ENCODE measurements around the gene CCL3.

The CCL3 gene

DNA sequence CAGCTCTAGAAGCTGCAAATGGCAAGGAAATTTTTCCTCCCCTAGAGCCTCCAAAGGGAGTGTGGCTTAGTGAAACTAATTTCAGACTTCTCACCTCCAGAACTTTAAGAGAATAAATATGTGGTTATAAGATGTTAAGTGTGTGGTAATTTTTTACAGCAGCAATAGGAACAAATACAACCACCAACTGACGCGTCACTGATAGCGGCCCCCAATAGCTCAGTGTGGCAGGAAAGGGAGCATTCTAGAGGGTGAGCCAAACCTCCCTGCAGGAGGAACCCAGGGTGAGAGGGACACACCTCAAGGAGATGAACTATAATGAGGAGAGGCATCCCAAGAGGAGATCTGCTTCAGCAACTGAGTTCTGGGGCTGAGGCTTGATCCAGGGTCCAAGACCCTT, 17.7 kb upstream of the CCL3 start:
- Histone ChIP-seq H3K9me2 (replicated peaks; ENCODE audit: insufficient read depth, low read length) (no peaks in the 10 kb centered on the region), H2AFZ (ENCODE audit: low read depth, low read length, severe bottlenecking) (no peak overlapping the region), H3K27me3 (ENCODE audit: low read length) (no peaks in the 10 kb centered on the region), H3K36me3 (ENCODE audit: low read length) (no peaks in the 10 kb centered on the region), H3K9me3 (ENCODE audit: insufficient read depth, low read length) (no peaks in the 10 kb centered on the region), H3K4me2 (ENCODE audit: low read depth, low read length, poor library complexity, severe bottlenecking) (no peak overlapping the region), H3K79me2 (ENCODE audit: insufficient read depth, low read length) (no peaks in the 10 kb centered on the region), H4K20me1 (ENCODE audit: low read depth, low read length) (no peaks in the 10 kb centered on the region), H3K9ac (ENCODE audit: low read length) (no peak overlapping the region), H3K27ac (ENCODE audit: low read depth, low read length) (no peak overlapping the region), H3K4me3 (ENCODE audit: insufficient read depth, low read length, poor library complexity, severe bottlenecking) (no peak overlapping the region), H3F3A (ENCODE audit: insufficient read depth) (0 out of 2 replicates have a peak, but pooled peaks cover 3% of the 10 kb centered on the region)
- no peak for TF ChIP-seq EZH2phosphoT487 (conservative IDR thresholded peaks at IDR 0.05; ENCODE audit: low read length)
- TF ChIP-seq, protein P1, sequence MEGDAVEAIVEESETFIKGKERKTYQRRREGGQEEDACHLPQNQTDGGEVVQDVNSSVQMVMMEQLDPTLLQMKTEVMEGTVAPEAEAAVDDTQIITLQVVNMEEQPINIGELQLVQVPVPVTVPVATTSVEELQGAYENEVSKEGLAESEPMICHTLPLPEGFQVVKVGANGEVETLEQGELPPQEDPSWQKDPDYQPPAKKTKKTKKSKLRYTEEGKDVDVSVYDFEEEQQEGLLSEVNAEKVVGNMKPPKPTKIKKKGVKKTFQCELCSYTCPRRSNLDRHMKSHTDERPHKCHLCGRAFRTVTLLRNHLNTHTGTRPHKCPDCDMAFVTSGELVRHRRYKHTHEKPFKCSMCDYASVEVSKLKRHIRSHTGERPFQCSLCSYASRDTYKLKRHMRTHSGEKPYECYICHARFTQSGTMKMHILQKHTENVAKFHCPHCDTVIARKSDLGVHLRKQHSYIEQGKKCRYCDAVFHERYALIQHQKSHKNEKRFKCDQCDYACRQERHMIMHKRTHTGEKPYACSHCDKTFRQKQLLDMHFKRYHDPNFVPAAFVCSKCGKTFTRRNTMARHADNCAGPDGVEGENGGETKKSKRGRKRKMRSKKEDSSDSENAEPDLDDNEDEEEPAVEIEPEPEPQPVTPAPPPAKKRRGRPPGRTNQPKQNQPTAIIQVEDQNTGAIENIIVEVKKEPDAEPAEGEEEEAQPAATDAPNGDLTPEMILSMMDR (IDR thresholded peaks at IDR 0.05; ENCODE audit: insufficient read depth, low read length, poor library complexity, severe bottlenecking) = no peak

DNA sequence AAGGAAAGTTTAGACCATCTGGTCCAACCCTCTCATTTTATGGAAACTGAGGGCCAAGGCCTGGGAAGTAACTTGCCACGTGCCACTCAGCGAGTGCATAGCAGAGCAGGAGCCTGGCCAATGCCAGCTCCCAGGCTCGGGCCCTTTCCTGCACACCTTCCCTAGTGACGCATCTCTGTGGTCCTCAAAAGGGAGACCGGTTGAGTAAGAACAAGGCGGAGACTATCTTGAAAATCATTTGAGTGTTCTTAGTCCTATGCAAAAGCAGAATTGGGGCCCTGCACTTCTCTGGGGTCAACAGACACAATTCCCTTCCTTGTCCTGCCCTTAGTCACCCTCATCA, 16.5 kb upstream of the CCL3 start:
- TF ChIP-seq EZH2phosphoT487 (conservative IDR thresholded peaks at IDR 0.05; ENCODE audit: low read length) = no peak
- TF ChIP-seq, protein P1 (IDR thresholded peaks at IDR 0.05; ENCODE audit: insufficient read depth, low read length, poor library complexity, severe bottlenecking) = no peak
- 0 out of 2 replicates have a peak, but pooled peaks cover 3% of the 10 kb centered on the region for H3F3A ChIP-seq (ENCODE audit: insufficient read depth)
- H3K9me2 ChIP-seq (replicated peaks; ENCODE audit: insufficient read depth, low read length) = no peaks in the 10 kb centered on the region
- H3K9me3 ChIP-seq (ENCODE audit: insufficient read depth, low read length) = no peaks in the 10 kb centered on the region
- H4K20me1 ChIP-seq (ENCODE audit: low read depth, low read length) = no peaks in the 10 kb centered on the region
- H2AFZ ChIP-seq (ENCODE audit: low read depth, low read length, severe bottlenecking) = no peak overlapping the region
- H3K27ac ChIP-seq (ENCODE audit: low read depth, low read length) = no peak overlapping the region
- H3K4me3 ChIP-seq (ENCODE audit: insufficient read depth, low read length, poor library complexity, severe bottlenecking) = no peak overlapping the region
- H3K9ac ChIP-seq (ENCODE audit: low read length) = no peak overlapping the region
- H3K36me3 ChIP-seq (ENCODE audit: low read length) = no peaks in the 10 kb centered on the region
- no peaks in the 10 kb centered on the region for H3K79me2 ChIP-seq (ENCODE audit: insufficient read depth, low read length)
- H3K27me3 ChIP-seq (ENCODE audit: low read length) = no peaks in the 10 kb centered on the region
- no peak overlapping the region for H3K4me2 ChIP-seq (ENCODE audit: low read depth, low read length, poor library complexity, severe bottlenecking)

DNA sequence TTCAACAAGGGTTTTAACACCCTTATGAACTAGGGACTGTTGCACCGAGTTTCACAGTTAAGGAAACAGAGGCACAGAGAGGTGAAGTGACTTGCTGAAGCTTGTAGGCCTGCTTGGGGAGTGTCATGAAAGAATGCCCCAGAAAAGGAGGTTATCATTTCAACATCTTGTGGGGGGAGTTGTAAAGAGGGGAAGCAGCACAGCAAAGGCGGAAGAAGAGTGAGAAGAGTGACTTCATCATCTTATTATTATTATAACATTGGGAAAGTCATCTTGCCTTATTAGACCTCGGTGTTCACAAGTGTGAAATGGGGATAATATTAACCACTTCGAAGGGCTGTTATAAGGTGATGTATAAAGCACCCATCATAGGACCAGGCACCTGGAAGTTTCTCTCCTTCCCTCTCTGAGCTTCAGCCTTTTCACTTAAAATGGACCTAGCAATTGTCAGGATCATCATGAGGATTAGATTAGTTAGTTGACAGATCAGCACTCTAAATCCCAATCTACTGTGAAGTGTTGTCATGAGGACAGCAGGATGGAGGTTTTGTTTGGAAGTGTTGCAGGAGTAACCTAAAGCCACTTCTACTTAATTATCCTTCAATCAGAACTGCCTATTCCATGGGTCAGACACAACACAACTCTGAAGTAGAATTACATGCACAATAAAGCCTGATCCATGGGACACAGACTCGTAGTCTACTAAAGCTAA, 16.0 kb upstream of the CCL3 start:
- H3K9ac ChIP-seq (ENCODE audit: low read length) = no peak overlapping the region
- 0 out of 2 replicates have a peak, but pooled peaks cover 3% of the 10 kb centered on the region for H3F3A ChIP-seq (ENCODE audit: insufficient read depth)
- H3K36me3 ChIP-seq (ENCODE audit: low read length) = no peaks in the 10 kb centered on the region
- TF ChIP-seq, protein P1 (IDR thresholded peaks at IDR 0.05; ENCODE audit: insufficient read depth, low read length, poor library complexity, severe bottlenecking) = no peak
- no peak for TF ChIP-seq EZH2phosphoT487 (conservative IDR thresholded peaks at IDR 0.05; ENCODE audit: low read length)
- no peak overlapping the region for H3K4me3 ChIP-seq (ENCODE audit: insufficient read depth, low read length, poor library complexity, severe bottlenecking)
- H3K9me2 ChIP-seq (replicated peaks; ENCODE audit: insufficient read depth, low read length) = no peaks in the 10 kb centered on the region
- H3K27ac ChIP-seq (ENCODE audit: low read depth, low read length) = no peak overlapping the region
- no peak overlapping the region for H3K4me2 ChIP-seq (ENCODE audit: low read depth, low read length, poor library complexity, severe bottlenecking)
- no peaks in the 10 kb centered on the region for H4K20me1 ChIP-seq (ENCODE audit: low read depth, low read length)
- H3K27me3 ChIP-seq (ENCODE audit: low read length) = no peaks in the 10 kb centered on the region
- H3K79me2 ChIP-seq (ENCODE audit: insufficient read depth, low read length) = no peaks in the 10 kb centered on the region
- no peaks in the 10 kb centered on the region for H3K9me3 ChIP-seq (ENCODE audit: insufficient read depth, low read length)
- H2AFZ ChIP-seq (ENCODE audit: low read depth, low read length, severe bottlenecking) = no peak overlapping the region
